GM12801 (cell line): ENCODE measurements around the gene PACRG.

Source experiments
- TF ChIP-seq, protein P1 (sequence below): IDR thresholded peaks from one replicate; pipeline ENCODE4 v1.5.1; 2011; ENCODE audit warnings: control low read depth; ENCODE audit not compliant: insufficient read length; ENCODE audit errors: extremely low read depth

Gene PACRG

DNA sequence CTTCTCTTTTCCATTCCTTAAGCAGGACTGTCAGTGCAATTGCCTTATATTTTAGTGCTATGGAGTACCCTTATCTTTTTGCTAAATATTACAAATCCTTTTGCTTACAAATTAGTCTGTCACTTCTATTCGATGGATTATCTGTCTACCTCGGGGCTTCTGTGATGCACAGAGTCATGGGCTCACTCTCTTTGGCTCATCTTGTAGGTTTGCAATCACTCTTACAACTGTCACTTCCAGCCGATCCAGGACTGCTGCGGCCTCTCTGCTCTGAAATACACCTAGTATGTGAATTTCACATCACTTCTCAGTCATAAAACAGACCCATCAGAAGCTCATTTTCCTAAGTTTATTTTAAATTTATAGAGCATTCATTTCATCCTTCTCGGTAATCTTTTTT is 393.5 kb downstream of the PACRG start:
- TF ChIP-seq, protein P1, sequence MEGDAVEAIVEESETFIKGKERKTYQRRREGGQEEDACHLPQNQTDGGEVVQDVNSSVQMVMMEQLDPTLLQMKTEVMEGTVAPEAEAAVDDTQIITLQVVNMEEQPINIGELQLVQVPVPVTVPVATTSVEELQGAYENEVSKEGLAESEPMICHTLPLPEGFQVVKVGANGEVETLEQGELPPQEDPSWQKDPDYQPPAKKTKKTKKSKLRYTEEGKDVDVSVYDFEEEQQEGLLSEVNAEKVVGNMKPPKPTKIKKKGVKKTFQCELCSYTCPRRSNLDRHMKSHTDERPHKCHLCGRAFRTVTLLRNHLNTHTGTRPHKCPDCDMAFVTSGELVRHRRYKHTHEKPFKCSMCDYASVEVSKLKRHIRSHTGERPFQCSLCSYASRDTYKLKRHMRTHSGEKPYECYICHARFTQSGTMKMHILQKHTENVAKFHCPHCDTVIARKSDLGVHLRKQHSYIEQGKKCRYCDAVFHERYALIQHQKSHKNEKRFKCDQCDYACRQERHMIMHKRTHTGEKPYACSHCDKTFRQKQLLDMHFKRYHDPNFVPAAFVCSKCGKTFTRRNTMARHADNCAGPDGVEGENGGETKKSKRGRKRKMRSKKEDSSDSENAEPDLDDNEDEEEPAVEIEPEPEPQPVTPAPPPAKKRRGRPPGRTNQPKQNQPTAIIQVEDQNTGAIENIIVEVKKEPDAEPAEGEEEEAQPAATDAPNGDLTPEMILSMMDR: no peak

DNA sequence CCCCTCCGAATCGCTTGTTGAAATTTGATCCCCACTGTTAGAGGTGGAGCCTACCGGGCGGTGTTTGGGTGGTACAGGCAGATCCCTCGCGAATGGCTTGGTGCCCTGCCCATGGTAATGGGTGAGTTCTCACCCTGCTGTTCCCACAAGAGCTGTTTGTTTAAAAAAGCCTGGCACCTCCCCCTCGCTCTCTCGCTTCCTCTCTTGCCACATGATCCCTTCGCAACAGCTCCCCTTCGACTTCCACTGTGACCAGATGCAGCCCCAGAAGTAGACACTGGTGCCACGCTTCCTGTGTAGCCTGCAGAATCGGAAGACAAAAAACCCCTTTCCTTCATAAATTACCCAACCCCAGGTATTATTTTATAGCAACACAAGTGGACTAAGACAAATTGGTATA is 394.6 kb downstream of the PACRG start:
- TF ChIP-seq, protein P1: no peak

DNA sequence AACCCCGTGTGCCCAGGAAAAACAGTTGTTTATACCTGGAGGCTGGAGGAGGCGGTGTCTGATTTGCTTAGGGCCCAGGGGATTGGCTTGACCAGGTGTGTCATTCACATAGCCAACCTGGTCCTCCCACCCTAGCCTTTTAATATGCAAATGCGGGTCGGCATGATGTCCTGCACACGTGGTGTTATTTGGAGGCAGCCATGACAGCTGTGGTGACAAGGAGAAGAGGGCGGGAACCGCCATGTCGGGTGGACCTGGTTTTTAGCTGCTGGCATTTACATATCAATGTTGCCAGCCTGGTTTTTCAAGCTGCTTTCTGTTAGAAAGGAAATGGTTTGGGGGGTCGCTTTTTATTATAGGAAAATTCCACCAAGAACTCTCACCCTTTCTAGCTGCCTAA is 395.3 kb downstream of the PACRG start:
- TF ChIP-seq, protein P1: no peak

DNA sequence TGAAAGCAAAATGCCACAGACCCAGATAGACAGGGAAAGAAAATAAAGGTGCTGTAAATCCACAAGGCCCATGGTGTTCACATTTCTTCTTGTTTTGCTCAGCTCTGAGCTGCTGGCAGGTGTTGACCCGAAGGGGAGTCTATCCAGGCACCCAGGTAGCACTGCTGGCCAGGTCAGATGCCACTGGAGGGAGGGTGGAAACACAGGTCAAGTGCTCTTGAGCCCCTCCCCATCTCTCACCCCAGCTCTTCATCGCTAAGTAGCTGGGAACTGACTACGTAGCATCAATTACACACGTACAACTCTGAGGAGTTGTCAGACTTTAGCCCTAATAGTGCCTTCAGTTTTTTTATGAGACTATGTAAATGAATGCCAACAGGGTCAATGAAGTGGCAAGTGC is 399.0 kb downstream of the PACRG start:
- TF ChIP-seq, protein P1: no peak

DNA sequence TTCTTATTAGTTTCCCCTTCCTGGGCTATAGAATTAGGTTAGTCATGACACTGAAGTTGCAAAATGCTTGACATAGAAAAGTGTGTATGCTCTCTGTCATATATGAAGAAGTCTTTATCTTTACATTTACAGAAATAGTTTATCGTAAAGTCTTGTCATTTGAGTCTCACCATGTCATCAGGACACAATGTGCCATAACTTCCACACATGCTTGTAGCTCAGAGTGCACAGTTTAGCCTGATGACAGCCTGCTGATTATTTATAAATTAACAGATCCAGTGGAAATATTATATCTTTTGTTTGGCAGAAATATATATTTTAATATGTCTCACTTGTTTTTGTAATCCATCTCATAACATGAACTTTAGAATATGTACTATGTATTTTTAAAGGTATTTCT is 399.8 kb downstream of the PACRG start:
- TF ChIP-seq, protein P1: no peak

DNA sequence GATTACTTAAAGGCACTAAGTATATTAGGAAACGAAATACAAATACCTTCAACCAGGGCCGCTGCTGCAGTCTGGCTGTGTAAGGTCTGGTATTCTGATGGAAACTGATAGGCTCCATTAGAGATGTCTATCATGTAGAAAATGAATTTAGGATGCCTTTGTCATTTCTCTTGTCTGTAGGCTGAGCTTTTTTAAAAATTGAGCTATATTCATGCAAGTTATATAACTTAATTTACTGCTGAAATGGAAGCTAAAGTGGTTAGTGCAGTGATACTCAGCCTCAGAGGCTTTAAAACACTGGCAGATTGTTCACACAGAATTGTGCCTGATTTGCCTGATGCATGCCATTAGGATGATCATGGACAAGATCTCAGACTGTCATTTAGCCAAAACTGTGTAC is 400.6 kb downstream of the PACRG start:
- TF ChIP-seq, protein P1: no peak

DNA sequence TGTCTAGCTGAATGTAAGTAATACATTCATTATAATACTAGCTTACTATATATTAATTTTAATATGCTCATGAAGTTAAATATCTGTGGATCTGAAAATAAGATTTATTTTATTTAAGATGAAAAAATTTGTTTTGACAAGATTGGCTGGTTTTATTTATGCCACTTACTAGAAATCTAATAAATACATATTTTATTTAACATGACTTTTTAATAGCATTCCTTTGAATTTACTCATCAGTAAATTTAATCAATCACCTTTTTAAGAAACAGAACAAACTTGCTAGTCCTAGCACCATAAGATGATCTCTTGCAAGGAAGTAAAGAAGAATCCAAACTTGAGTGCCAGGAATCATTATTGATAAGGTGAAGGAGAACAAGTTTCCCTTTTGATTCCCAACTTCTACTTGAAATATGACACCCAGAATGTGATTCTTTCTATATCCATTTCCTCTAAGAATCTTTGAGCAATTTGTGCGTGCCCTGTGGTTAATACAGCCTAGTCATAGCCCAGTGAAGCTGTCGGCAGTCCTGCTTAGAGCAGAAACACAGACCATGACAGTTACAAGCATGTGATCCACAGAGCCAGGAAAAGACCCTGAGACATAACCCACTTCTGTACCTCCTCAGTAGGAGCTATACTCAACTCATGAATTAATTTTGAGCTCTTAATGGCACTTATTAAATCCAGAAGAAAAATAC is 404.4 kb downstream of the PACRG start:
- TF ChIP-seq, protein P1: no peak
